Endothelial cell (in vitro differentiated cells): ENCODE measurements around the gene UACA. TPM values are rescaled to one million over a fixed set of nuclear protein-coding genes. Genes with fewer than 3 reads are reported as not detected.

Experiments
- DNase-seq: peaks from one replicate; pipeline ENCODE4 v3.0.0; 2021; ENCODE audit warnings: low spot score
- H3K27ac Mint-ChIP-seq: one replicate; pipeline ENCODE4 v1.8.0; 2021; ENCODE audit warnings: mixed read lengths, inconsistent platforms; ENCODE audit not compliant: unreplicated experiment
- H3K27me3 Mint-ChIP-seq: one replicate; pipeline ENCODE4 v1.8.0; 2021; ENCODE audit warnings: mild to moderate bottlenecking, moderate library complexity, mixed read lengths, inconsistent platforms; ENCODE audit not compliant: unreplicated experiment
- H3K36me3 Mint-ChIP-seq: one replicate; pipeline ENCODE4 v1.8.0; 2021; ENCODE audit warnings: mild to moderate bottlenecking, low read depth, mixed read lengths, inconsistent platforms; ENCODE audit not compliant: unreplicated experiment
- H3K4me1 Mint-ChIP-seq: one replicate; pipeline ENCODE4 v1.8.0; 2021; ENCODE audit warnings: mild to moderate bottlenecking, mixed read lengths, inconsistent platforms; ENCODE audit not compliant: unreplicated experiment
- H3K4me3 Mint-ChIP-seq: one replicate; pipeline ENCODE4 v1.8.0; 2021; ENCODE audit warnings: mild to moderate bottlenecking, mixed read lengths, inconsistent platforms; ENCODE audit not compliant: unreplicated experiment
- H3K9me3 Mint-ChIP-seq: one replicate; pipeline ENCODE4 v1.8.0; 2021; ENCODE audit warnings: mixed read lengths, inconsistent platforms; ENCODE audit not compliant: unreplicated experiment
- total RNA-seq: library from RNA; stranded (reverse); fragmentation: NEBNext Ultra II Directional; extraction: Animal tissue kit (Norgen Biotek cat#: 25700); gene quantifications from one replicate; pipeline ENCODE4 v1.2.1, GENCODE V29; 2021; ENCODE audit not compliant: unreplicated experiment
- TF ChIP-seq, protein P1 (sequence below): fragments of 200-600 bp; sonication (generic); IDR thresholded peaks from one replicate; pipeline ENCODE4 v1.5.0; 2021; ENCODE audit warnings: antibody characterized with exemption; ENCODE audit not compliant: unreplicated experiment

UACA gene
- total RNA-seq, 1 donor from 2014 or later: 34.2 TPM

DNA sequence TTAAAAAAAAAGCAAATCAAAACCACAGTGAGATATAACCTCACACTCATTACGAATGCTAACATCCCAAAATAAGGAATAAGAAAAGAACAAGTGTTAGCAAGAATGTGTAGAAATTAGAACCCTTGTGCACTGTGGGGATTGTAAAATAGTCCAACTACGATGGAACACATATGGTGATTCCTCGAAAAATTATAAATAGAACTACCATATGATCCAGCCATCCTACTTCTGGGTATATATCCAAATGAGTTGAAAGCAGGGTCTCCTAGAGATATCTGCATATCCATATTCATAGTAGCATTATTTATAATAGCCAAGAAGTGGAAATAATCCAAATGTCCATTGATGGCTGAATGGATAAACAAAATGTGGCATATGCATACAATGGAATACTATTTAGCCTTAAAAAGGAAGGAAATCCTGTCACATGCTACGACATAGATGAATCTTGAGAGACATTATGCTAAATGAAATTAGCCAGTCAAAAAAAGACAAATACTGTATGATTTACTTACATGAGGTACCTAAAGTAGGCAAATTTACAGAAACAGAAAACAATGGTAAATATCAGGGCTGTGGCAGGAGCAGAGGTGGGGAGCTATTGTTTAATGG, 55.6 kb downstream of the UACA start:
- TF ChIP-seq, protein P1, sequence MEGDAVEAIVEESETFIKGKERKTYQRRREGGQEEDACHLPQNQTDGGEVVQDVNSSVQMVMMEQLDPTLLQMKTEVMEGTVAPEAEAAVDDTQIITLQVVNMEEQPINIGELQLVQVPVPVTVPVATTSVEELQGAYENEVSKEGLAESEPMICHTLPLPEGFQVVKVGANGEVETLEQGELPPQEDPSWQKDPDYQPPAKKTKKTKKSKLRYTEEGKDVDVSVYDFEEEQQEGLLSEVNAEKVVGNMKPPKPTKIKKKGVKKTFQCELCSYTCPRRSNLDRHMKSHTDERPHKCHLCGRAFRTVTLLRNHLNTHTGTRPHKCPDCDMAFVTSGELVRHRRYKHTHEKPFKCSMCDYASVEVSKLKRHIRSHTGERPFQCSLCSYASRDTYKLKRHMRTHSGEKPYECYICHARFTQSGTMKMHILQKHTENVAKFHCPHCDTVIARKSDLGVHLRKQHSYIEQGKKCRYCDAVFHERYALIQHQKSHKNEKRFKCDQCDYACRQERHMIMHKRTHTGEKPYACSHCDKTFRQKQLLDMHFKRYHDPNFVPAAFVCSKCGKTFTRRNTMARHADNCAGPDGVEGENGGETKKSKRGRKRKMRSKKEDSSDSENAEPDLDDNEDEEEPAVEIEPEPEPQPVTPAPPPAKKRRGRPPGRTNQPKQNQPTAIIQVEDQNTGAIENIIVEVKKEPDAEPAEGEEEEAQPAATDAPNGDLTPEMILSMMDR: no peak
- DNase-seq: no peak
- Mint-ChIP-seq H3K36me3 (no peaks in the 10 kb centered on the region), H3K4me1 (peaks cover 28% of the 10 kb centered on the region), H3K4me3 (no peak overlapping the region), H3K27ac (no peak overlapping the region), H3K27me3 (no peaks in the 10 kb centered on the region), H3K9me3 (no peaks in the 10 kb centered on the region)

DNA sequence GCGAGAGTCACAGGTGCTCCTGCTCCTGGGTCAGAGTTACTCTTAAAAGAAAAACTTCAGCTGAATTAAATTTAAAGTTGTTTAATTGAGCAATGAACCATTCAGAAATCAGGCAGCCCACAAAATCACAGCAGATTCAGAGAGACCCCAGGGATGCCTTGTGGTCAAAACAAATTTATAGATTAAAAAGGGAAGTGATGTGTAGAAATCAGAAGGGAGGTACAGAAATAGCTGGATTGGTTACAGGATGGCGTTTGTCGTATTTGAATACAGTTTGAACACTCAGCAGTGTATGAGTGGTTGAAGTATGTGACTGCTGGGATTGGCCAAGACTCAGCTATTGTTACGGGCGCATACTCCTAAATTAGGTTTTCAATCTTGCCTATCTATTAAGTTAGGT, 58.6 kb downstream of the UACA start:
- DNase-seq: no peak
- Mint-ChIP-seq H3K4me3 (no peak overlapping the region), H3K36me3 (no peaks in the 10 kb centered on the region), H3K27me3 (no peaks in the 10 kb centered on the region), H3K4me1 (peaks cover 33% of the 10 kb centered on the region), H3K9me3 (no peaks in the 10 kb centered on the region), H3K27ac (no peak overlapping the region)
- TF ChIP-seq, protein P1: no peak

DNA sequence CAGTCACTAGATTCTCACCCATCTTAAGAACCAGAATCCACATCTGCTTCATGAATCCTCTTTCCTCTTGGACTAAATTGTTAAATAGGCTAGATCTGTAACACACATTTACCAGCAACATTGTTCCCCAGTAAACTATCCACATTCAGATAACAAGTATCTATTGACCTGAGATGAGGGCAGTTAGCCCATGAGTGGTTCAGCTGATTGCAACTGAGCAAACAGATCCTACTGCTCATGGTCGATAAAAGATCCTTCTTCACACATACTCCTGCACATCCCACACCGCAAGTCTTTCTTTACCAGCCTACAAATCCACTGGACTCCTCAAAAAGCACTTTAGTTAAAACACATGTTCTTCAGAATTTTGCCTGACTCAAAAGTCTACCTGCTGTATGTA, 59.2 kb downstream of the UACA start:
- Mint-ChIP-seq H3K36me3 (no peaks in the 10 kb centered on the region), H3K9me3 (no peaks in the 10 kb centered on the region), H3K4me1 (peaks cover 33% of the 10 kb centered on the region), H3K27me3 (no peaks in the 10 kb centered on the region), H3K4me3 (no peak overlapping the region), H3K27ac (no peak overlapping the region)
- TF ChIP-seq, protein P1: no peak
- no peak for DNase-seq

DNA sequence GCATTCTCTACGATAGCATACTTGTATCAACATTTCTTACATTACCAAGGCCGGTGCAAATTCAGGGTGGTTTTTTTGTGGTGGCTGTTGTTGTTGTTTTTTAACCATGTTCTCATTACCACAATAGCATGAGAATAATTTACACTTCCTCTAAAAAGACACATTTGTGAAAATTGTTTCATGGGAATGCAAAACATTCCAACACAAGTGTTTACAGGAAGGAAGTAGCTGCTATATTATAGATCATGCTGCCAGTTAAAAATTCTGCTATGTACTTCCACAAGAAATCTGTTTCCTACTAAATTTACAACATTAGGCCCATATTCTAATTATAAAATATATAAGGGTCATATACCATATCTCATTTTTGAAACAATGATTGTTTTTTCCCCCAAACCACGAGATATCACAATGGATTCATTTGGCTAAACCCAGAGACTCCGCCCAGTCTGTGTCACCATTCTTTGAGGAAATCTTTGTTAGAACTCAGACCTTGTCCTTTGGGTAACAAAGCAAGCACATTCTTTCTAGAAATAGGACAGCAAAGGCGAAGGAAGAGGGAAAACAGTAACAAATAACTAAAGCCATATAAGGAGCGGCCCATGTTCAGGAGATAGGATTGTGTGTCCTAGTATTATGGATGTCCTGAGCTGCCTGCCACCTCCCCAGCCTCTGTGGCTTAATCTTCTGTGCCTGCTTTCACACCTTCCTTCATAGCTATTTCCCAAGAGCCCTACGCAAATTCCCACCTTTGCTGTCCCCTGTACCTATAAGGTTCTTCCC, 60.1 kb downstream of the UACA start:
- Mint-ChIP-seq H3K9me3 (no peaks in the 10 kb centered on the region), H3K4me1 (peaks cover 29% of the 10 kb centered on the region), H3K27me3 (no peaks in the 10 kb centered on the region), H3K27ac (peak overlapping the region; percentile 7), H3K4me3 (no peak overlapping the region), H3K36me3 (no peaks in the 10 kb centered on the region)
- DNase-seq: no peak
- TF ChIP-seq, protein P1: no peak

DNA sequence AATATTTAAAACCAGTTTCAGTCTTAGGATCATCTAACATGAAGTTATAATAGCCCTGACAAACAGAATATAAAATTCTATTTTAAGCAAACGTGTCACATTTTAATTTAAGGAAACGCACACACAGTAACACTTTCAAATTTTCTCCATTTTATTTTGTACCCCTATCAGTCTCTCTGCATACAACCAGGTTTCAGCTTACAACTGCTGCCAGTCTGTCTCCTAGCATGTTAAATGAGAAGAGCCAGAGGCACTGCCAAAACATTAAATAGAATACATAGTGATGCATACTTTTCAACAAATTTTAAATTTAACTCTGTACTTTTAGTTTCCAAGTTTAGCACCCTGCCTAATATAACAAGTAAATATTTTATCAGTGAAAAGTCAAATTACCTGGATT, 60.8 kb downstream of the UACA start:
- Mint-ChIP-seq H3K27ac (peak overlapping the region; percentile 7), H3K4me3 (no peak overlapping the region), H3K9me3 (no peaks in the 10 kb centered on the region), H3K4me1 (peaks cover 29% of the 10 kb centered on the region), H3K27me3 (no peaks in the 10 kb centered on the region), H3K36me3 (no peaks in the 10 kb centered on the region)
- no peak for DNase-seq
- TF ChIP-seq, protein P1: no peak
